Gastroesophageal sphincter (tissue), 4 donors: Measurements from ENCODE around the gene PPP1R12C. TPM values are rescaled to one million over a fixed set of nuclear protein-coding genes. Genes with fewer than 3 reads are reported as not detected.

Experiments
- ATAC-seq: fragments of 150-250 bp; one replicate; pipeline ENCODE4 v1.9.1; 2016; ENCODE audit warnings: mild to moderate bottlenecking, moderate library complexity
- H3K27ac ChIP-seq, 4 donors: fragments of 200-600 bp; sonication (generic) in 3 of 4; 1 replicate in 3 of 4; 2 replicates in 1 of 4; pipeline ENCODE4 v1.5.1; 2016 to 2019
- H3K27me3 ChIP-seq: fragments of 200-600 bp; sonication (generic); one replicate; pipeline ENCODE4 v1.5.1; 2019
- H3K36me3 ChIP-seq, 2 donors: fragments of 200-600 bp; sonication (generic); one replicate each; pipeline ENCODE4 v1.5.1; 2019; ENCODE audit warnings: control low read depth in 1 of 2
- H3K4me1 ChIP-seq, 3 donors: fragments of 200-600 bp; sonication (generic); 1 replicate in 2 of 3; 2 replicates in 1 of 3; pipeline ENCODE4 v1.5.1; 2016 to 2019; ENCODE audit warnings: control low read depth in 2 of 3
- H3K4me3 ChIP-seq, 2 donors: fragments of 200-600 bp; sonication (generic); one replicate each; pipeline ENCODE4 v1.5.1; 2019; ENCODE audit warnings: mild to moderate bottlenecking in 1 of 2, moderate library complexity in 1 of 2
- H3K9me3 ChIP-seq, 3 donors: fragments of 200-600 bp; sonication (generic); one replicate each; pipeline ENCODE4 v1.5.1; 2017 to 2019; ENCODE audit warnings: control low read depth in 2 of 3
- CTCF ChIP-seq, 4 experiments: fragments of 200-600 bp in 2 of 4; fragments of 450-650 bp in 2 of 4; sonication (generic) in 1 of 4; IDR thresholded peaks; one replicate each; pipeline ENCODE4 v1.5.1; 2017 to 2019; ENCODE audit warnings: antibody characterized with exemption in 4 of 4, mild to moderate bottlenecking in 2 of 4, moderate library complexity in 2 of 4
- EP300 ChIP-seq: sonication (generic); formaldehyde crosslinking; IDR thresholded peaks from one replicate; pipeline ENCODE4 v1.6.1; 2017; ENCODE audit warnings: antibody characterized with exemption, mild to moderate bottlenecking
- POLR2A ChIP-seq, 2 donors: fragments of 450-650 bp; IDR thresholded peaks; one replicate each; pipeline ENCODE4 v1.6.1; 2017; ENCODE audit warnings: antibody characterized with exemption in 2 of 2, mild to moderate bottlenecking in 2 of 2, moderate library complexity in 1 of 2
- POLR2AphosphoS5 ChIP-seq: sonication (generic); formaldehyde crosslinking; IDR thresholded peaks from one replicate; pipeline ENCODE4 v1.6.1; 2017; ENCODE audit warnings: antibody characterized with exemption
- WGBS, 2 donors: methylation state at CpG; one replicate each; pipeline ENCODE4 v1.1.5; 2018; ENCODE audit warnings: low coverage in 1 of 2; 5-methylcytosine and 5-hydroxymethylcytosine counted together
- total RNA-seq, 4 donors: library from RNA; depleted of rRNA; stranded (reverse); fragments of >200 nt; gene quantifications; one replicate each; pipeline ENCODE4 v1.1.0, GENCODE V29; 2016

The PPP1R12C gene
- total RNA-seq, 4 donors from 2014 or later = 268 to 479 (median 276) TPM

GRCh38 chr19:55077106-55077505, 40.3 kb downstream of the PPP1R12C start:
- ATAC-seq = no peak
- no peak for TF ChIP-seq EP300
- no peak for TF ChIP-seq POLR2A (IDR thresholded peaks at IDR 0.05)
- TF ChIP-seq POLR2AphosphoS5 = no peak
- TF ChIP-seq CTCF (IDR thresholded peaks at IDR 0.05) = no peak
- Histone ChIP-seq H3K27me3 (peaks cover 93% of the 10 kb centered on the region), H3K27ac (no peak overlapping the region), H3K4me3 (no peak overlapping the region), H3K4me1 (peaks cover 0 to 24% (median 11%) of the 10 kb centered on the region in 3 donors), H3K36me3 (no peaks in the 10 kb centered on the region), H3K9me3 (peaks cover 0 to 15% (median 0%) of the 10 kb centered on the region in 3 donors)
- WGBS, 2 donors = 62 to 83% methylated on average over 2 of the region's 2 CpGs

- Histone ChIP-seq H3K36me3 (no peaks in the 10 kb centered on the region), H3K9me3 (peaks cover 0 to 15% (median 0%) of the 10 kb centered on the region in 3 donors), H3K27ac (no peak overlapping the region), H3K4me1 (peaks cover 0 to 16% (median 4%) of the 10 kb centered on the region in 3 donors), H3K4me3 (no peak overlapping the region), H3K27me3 (peaks cover 93% of the 10 kb centered on the region)
- ATAC-seq = no peak
- WGBS, 2 donors = no CpG with 5 or more reads among the region's 12 CpGs
- TF ChIP-seq EP300 (no peak), POLR2AphosphoS5 (no peak), POLR2A (IDR thresholded peaks at IDR 0.05) (no peak), CTCF (IDR thresholded peaks at IDR 0.05) (no peak)
Observed at GRCh38 chr19:55076321-55076720, 41.1 kb downstream of the PPP1R12C start.

GRCh38 chr19:55075371-55075998, 42.0 kb downstream of the PPP1R12C start, which contains the start of gene EPS8L1:
EPS8L1 (plus strand) TSS chr19:55075869; CDS start chr19:55076445, 576 bp downstream.
- Histone ChIP-seq H3K36me3 (no peaks in the 10 kb centered on the region), H3K4me3 (no peak within 1 kb of the TSS), H3K9me3 (peaks cover 0 to 15% (median 0%) of the 10 kb centered on the region in 3 donors), H3K27ac (no peak within 1 kb of the TSS), H3K4me1 (peaks cover 0 to 8% (median 0%) of the 10 kb centered on the region in 3 donors), H3K27me3 (peaks cover 93% of the 10 kb centered on the region)
- ATAC-seq = no peak
- TF ChIP-seq POLR2AphosphoS5 = no peak
- TF ChIP-seq POLR2A (IDR thresholded peaks at IDR 0.05) = no peak
- TF ChIP-seq CTCF (IDR thresholded peaks at IDR 0.05) = no peak
- no peak for TF ChIP-seq EP300
- 49 to 50% methylated on average over 4 to 6 of the region's 18 CpGs for WGBS, 2 donors

GRCh38 chr19:55071913-55072312, 45.5 kb downstream of the PPP1R12C start:
- 89 to 100% methylated on average over 1 to 5 of the region's 8 CpGs for WGBS, 2 donors
- H3K4me1 ChIP-seq = peaks cover 0 to 7% (median 0%) of the 10 kb centered on the region in 3 donors
- H3K4me3 ChIP-seq = no peak overlapping the region
- TF ChIP-seq CTCF (IDR thresholded peaks at IDR 0.05) (no peak), POLR2AphosphoS5 (no peak)
- no peak for ATAC-seq
- peaks cover 0 to 18% (median 0%) of the 10 kb centered on the region in 3 donors for H3K9me3 ChIP-seq
- no peaks in the 10 kb centered on the region for H3K36me3 ChIP-seq
- peaks cover 89% of the 10 kb centered on the region for H3K27me3 ChIP-seq
- H3K27ac ChIP-seq = no peak overlapping the region

GRCh38 chr19:55071129-55071502, 46.3 kb downstream of the PPP1R12C start:
- peaks cover 0 to 7% (median 0%) of the 10 kb centered on the region in 3 donors for H3K4me1 ChIP-seq
- no peaks in the 10 kb centered on the region for H3K36me3 ChIP-seq
- no peak overlapping the region for H3K27ac ChIP-seq
- peaks cover 0 to 18% (median 0%) of the 10 kb centered on the region in 3 donors for H3K9me3 ChIP-seq
- ATAC-seq = no peak
- no peak overlapping the region for H3K4me3 ChIP-seq
- 6% methylated on average over 3 of the region's 8 CpGs; no CpG with 5 or more reads in 1 of the 2 donors for WGBS, 2 donors
- no peak for TF ChIP-seq CTCF (IDR thresholded peaks at IDR 0.05)
- no peak for TF ChIP-seq POLR2A (IDR thresholded peaks at IDR 0.05)
- no peak for TF ChIP-seq EP300
- TF ChIP-seq POLR2AphosphoS5 = no peak
- H3K27me3 ChIP-seq = peaks cover 87% of the 10 kb centered on the region
